CD4-positive, alpha-beta T cell treated with Interleukin-15 for 4 hours (primary cell): ENCODE results near the gene CSE1L.
"Not testable (repeated sequence)": the region's sequence is repeated elsewhere in the genome, so short reads cannot be mapped to it uniquely, and the experiment has no call there.

Source experiments
- DNase-seq: peaks from one replicate; pipeline ENCODE4 v3.0.0-alpha.2; 2020; ENCODE audit warnings: low spot score

The CSE1L gene

GRCh38 chr20:49132995-49133478 is 86.9 kb downstream of the CSE1L start:
- peak; percentile 63 for DNase-seq

GRCh38 chr20:49133571-49133970 is 87.5 kb downstream of the CSE1L start:
- no peak for DNase-seq

DNA sequence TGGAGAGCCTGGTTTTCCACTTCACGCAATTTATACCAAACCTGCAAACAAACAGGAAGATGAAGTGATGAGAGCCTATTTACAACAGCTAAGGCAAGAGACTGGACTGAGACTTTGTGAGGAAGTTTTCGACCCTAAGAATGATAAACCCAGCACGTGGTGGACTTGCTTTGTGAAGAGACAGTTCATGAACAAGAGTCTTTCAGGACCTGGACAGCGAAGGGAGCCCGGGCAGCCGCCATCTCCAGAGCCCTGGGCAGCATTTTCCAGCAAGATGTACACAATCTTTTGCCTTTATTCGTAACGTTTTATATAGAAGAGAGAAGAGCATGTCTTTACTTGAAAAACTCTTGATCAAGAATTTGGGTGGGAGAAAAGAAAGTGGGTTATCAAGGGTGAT is 88.7 kb downstream of the CSE1L start:
- DNase-seq: not testable (repeated sequence)

DNA sequence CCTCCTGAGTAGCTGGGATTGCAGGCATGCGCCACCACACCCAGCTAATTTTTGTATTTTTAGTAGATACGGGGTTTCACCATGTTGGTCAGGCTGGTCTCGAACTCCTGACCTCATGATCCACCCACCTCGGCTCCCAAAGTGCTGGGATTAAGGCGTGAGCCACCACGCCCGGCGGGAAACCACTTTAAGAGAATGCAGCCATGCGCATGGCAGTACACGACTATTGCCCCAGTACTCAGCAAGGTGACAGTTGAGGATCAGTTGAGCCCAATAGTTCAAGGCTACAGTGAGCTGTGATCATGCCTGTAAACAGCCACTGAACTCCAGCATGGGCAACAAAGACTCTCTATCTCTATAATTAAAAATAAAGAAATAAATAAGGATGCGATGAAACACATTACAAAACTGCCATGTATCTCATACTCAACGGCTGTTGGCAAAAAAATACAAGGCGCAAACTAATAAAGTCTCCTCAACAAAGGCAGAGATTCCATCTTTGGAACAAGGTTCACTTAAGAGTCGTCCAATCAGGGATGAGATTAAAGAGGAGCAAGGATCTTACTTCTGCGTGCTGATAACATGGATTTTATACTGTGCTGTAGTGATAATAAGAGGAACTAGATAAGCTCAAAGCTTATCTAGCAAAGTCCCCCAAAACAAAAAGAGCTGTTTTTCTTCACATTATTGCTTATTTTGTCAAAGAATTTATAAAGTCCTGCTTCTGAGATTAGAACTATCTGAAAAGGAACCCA is 90.9 kb downstream of the CSE1L start:
- no peak for DNase-seq

- no peak for DNase-seq
Measured at GRCh38 chr20:49138431-49138830, 92.3 kb downstream of the CSE1L start.

- no peak for DNase-seq
Measured at GRCh38 chr20:49140411-49140810, 94.3 kb downstream of the CSE1L start.

GRCh38 chr20:49140834-49141233 is 94.7 kb downstream of the CSE1L start:
- DNase-seq: no peak
